Measurements from ENCODE around the gene ESR1.
"Not testable (repeated sequence)": the region's sequence is repeated elsewhere in the genome, so short reads cannot be mapped to it uniquely, and the experiment has no call there.

The ESR1 gene

DNA sequence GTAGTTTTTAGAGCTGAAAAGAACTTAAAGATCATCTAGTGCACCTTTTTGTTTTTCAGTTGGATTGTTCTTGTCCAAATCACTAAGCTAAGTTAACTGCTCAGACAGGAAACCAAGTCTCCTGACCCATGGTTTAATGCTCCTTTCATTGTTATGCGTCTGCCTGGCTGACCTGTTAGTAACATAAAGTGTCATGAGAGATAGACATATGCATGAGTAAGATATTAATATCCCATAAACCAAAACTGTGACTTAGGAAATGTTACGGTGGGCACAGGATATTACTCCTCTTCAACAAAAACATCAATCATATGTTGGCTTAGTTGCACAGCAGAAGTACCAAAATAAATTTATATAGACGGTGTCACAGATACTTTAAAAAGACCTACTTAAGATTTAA, 84.0 kb downstream of the ESR1 start:
- H3K36me3 ChIP-seq (replicated peaks; ENCODE audit: insufficient read depth, low read length) = no peaks in the 10 kb centered on the region
- no peak overlapping the region for H3K4me3 ChIP-seq (ENCODE audit: low read length)
- TF ChIP-seq, protein P1, sequence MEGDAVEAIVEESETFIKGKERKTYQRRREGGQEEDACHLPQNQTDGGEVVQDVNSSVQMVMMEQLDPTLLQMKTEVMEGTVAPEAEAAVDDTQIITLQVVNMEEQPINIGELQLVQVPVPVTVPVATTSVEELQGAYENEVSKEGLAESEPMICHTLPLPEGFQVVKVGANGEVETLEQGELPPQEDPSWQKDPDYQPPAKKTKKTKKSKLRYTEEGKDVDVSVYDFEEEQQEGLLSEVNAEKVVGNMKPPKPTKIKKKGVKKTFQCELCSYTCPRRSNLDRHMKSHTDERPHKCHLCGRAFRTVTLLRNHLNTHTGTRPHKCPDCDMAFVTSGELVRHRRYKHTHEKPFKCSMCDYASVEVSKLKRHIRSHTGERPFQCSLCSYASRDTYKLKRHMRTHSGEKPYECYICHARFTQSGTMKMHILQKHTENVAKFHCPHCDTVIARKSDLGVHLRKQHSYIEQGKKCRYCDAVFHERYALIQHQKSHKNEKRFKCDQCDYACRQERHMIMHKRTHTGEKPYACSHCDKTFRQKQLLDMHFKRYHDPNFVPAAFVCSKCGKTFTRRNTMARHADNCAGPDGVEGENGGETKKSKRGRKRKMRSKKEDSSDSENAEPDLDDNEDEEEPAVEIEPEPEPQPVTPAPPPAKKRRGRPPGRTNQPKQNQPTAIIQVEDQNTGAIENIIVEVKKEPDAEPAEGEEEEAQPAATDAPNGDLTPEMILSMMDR (IDR thresholded peaks at IDR 0.05; ENCODE audit: low read length) = no peak
- TF ChIP-seq EZH2phosphoT487 (IDR thresholded peaks at IDR 0.05; ENCODE audit: low read length) (no peak), EZH2 (optimal IDR thresholded peaks at IDR 0.05; ENCODE audit: low read depth, low read length) (no peak)
- no peak for DNase-seq
- H3K79me2 ChIP-seq (ENCODE audit: low read length) = no peaks in the 10 kb centered on the region
- no peaks in the 10 kb centered on the region for H3K9me2 ChIP-seq (replicated peaks; ENCODE audit: insufficient read depth, low read length)
- no peaks in the 10 kb centered on the region for H3F3A ChIP-seq (ENCODE audit: insufficient read depth, low read length)
- no peaks in the 10 kb centered on the region for H3K9me3 ChIP-seq (replicated peaks; ENCODE audit: insufficient read depth, low read length)
- H3K4me1 ChIP-seq (ENCODE audit: low read length) = no peaks in the 10 kb centered on the region
- no peak overlapping the region for H3K4me2 ChIP-seq (ENCODE audit: low read depth, low read length)
- no peaks in the 10 kb centered on the region for H3K27me3 ChIP-seq (replicated peaks; ENCODE audit: insufficient read depth, low read length)
- H3K9ac ChIP-seq (ENCODE audit: low read length) = no peak overlapping the region
- no peak overlapping the region for H2AFZ ChIP-seq (ENCODE audit: low read length)
- H4K20me1 ChIP-seq (ENCODE audit: insufficient read depth, low read length) = no peaks in the 10 kb centered on the region
- H3K27ac ChIP-seq (ENCODE audit: low read length) = no peak overlapping the region

DNA sequence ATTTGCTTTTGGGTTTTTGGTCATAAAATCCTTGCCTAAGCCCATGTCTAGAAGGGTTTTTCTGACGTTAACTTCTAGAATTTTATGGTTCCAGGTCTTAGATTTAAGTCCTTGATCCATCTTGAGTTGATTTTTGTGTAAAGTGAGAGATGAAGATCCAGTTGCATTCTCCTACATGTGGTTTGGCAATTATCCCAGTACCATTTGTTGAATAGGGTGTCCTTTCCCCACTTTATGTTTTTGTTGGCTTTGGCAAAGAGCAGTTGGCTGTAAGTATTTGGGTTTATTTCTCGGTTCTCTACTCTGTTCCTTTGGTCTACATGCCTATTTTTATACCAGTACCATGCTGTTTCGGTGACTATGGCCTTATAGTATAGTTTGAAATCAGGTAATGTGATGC, 86.9 kb downstream of the ESR1 start:
- not testable (repeated sequence) for H3K9ac ChIP-seq (ENCODE audit: low read length); DNase-seq; H3K27ac ChIP-seq (ENCODE audit: low read length); H2AFZ ChIP-seq (ENCODE audit: low read length); H3K4me3 ChIP-seq (ENCODE audit: low read length); H3K4me1 ChIP-seq (ENCODE audit: low read length); H3K79me2 ChIP-seq (ENCODE audit: low read length); H3K4me2 ChIP-seq (ENCODE audit: low read depth, low read length); H3K9me3 ChIP-seq (replicated peaks; ENCODE audit: insufficient read depth, low read length); H3K27me3 ChIP-seq (replicated peaks; ENCODE audit: insufficient read depth, low read length); H3F3A ChIP-seq (ENCODE audit: insufficient read depth, low read length); H3K9me2 ChIP-seq (replicated peaks; ENCODE audit: insufficient read depth, low read length); H4K20me1 ChIP-seq (ENCODE audit: insufficient read depth, low read length); H3K36me3 ChIP-seq (replicated peaks; ENCODE audit: insufficient read depth, low read length)

DNA sequence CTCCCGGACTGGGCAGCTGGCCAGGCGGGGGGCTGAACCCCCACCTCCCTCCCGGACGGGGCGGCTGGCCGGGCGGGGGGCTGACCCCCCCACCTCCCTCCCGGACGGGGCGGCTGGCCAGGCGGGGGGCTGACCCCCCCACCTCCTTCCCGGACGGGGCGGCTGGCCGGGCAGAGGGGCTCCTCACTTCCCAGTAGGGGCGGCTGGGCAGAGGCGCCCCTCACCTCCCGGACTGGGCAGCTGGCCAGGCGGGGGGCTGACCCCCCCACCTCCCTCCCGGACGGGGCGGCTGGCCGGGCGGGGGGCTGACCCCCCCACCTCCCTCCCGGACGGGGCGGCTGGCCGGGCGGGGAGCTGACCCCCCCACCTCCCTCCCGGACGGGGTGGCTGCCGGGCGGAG, 91.7 kb downstream of the ESR1 start:
- H3K9ac ChIP-seq (ENCODE audit: low read length); H4K20me1 ChIP-seq (ENCODE audit: insufficient read depth, low read length); DNase-seq; H3K9me3 ChIP-seq (replicated peaks; ENCODE audit: insufficient read depth, low read length); H3K27me3 ChIP-seq (replicated peaks; ENCODE audit: insufficient read depth, low read length); H3F3A ChIP-seq (ENCODE audit: insufficient read depth, low read length); H3K4me1 ChIP-seq (ENCODE audit: low read length); H2AFZ ChIP-seq (ENCODE audit: low read length); H3K36me3 ChIP-seq (replicated peaks; ENCODE audit: insufficient read depth, low read length); H3K4me2 ChIP-seq (ENCODE audit: low read depth, low read length); H3K79me2 ChIP-seq (ENCODE audit: low read length); H3K4me3 ChIP-seq (ENCODE audit: low read length); H3K27ac ChIP-seq (ENCODE audit: low read length); H3K9me2 ChIP-seq (replicated peaks; ENCODE audit: insufficient read depth, low read length): not testable (repeated sequence)

DNA sequence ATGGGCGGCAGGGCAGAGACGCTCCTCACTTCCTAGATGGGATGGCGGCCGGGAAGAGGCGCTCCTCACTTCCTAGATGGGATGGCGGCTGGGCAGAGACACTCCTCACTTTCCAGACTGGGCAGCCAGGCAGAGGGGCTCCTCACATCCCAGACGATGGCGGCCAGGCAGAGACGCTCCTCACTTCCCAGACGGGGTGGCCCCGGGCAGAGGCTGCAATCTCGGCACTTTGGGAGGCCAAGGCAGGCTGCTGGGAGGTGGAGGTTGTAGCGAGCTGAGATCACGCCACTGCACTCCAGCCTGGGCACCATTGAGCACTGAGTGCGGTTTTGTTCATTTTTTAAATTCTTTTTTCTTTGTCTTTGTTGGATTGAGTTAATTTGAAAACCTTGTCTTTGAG, 92.3 kb downstream of the ESR1 start:
- not testable (repeated sequence) for H3K79me2 ChIP-seq (ENCODE audit: low read length); H3K4me3 ChIP-seq (ENCODE audit: low read length); H4K20me1 ChIP-seq (ENCODE audit: insufficient read depth, low read length); H3K9me2 ChIP-seq (replicated peaks; ENCODE audit: insufficient read depth, low read length); H3K9me3 ChIP-seq (replicated peaks; ENCODE audit: insufficient read depth, low read length); H3K27me3 ChIP-seq (replicated peaks; ENCODE audit: insufficient read depth, low read length); H3F3A ChIP-seq (ENCODE audit: insufficient read depth, low read length); H3K36me3 ChIP-seq (replicated peaks; ENCODE audit: insufficient read depth, low read length); H3K4me1 ChIP-seq (ENCODE audit: low read length); H3K9ac ChIP-seq (ENCODE audit: low read length); H3K27ac ChIP-seq (ENCODE audit: low read length); H2AFZ ChIP-seq (ENCODE audit: low read length); DNase-seq; H3K4me2 ChIP-seq (ENCODE audit: low read depth, low read length)

DNA sequence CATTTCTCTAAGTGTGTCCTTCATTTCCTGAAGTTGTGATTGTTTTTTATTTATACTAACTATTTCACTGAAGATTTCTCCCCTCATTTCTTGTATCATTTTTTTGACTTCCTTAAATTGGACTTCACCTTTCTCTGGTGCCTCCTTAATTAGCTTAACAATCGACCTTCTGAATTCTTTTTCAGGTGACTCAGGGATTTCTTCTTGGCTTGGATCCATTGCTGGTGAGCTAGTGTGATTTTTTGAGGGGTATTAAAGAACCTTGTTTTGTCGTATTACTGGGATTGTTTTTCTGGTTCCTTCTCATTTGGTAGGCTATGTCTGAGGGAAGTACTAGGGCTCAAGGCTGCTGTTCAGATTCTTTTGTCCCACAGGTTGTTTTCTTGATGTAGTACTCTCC, 92.8 kb downstream of the ESR1 start:
- H2AFZ ChIP-seq (ENCODE audit: low read length) = no peak overlapping the region
- no peaks in the 10 kb centered on the region for H3K9me3 ChIP-seq (replicated peaks; ENCODE audit: insufficient read depth, low read length)
- H3K9ac ChIP-seq (ENCODE audit: low read length) = no peak overlapping the region
- H3K36me3 ChIP-seq (replicated peaks; ENCODE audit: insufficient read depth, low read length) = no peaks in the 10 kb centered on the region
- H3K4me1 ChIP-seq (ENCODE audit: low read length) = peaks cover 3% of the 10 kb centered on the region; the same call in 1 of the 2 replicates
- TF ChIP-seq EZH2phosphoT487 (IDR thresholded peaks at IDR 0.05; ENCODE audit: low read length) (no peak), EZH2 (optimal IDR thresholded peaks at IDR 0.05; ENCODE audit: low read depth, low read length) (no peak)
- TF ChIP-seq, protein P1 (IDR thresholded peaks at IDR 0.05; ENCODE audit: low read length) = no peak
- no peaks in the 10 kb centered on the region; the same call in 1 of the 2 replicates for H3F3A ChIP-seq (ENCODE audit: insufficient read depth, low read length)
- H3K9me2 ChIP-seq (replicated peaks; ENCODE audit: insufficient read depth, low read length) = no peaks in the 10 kb centered on the region
- H4K20me1 ChIP-seq (ENCODE audit: insufficient read depth, low read length) = no peaks in the 10 kb centered on the region
- no peak for DNase-seq
- no peaks in the 10 kb centered on the region for H3K27me3 ChIP-seq (replicated peaks; ENCODE audit: insufficient read depth, low read length)
- no peak overlapping the region for H3K4me2 ChIP-seq (ENCODE audit: low read depth, low read length)
- no peaks in the 10 kb centered on the region for H3K79me2 ChIP-seq (ENCODE audit: low read length)
- no peak overlapping the region for H3K27ac ChIP-seq (ENCODE audit: low read length)
- H3K4me3 ChIP-seq (ENCODE audit: low read length) = no peak overlapping the region

Data from MM.1S (cell line).